LNCaP clone FGC (cell line): Measurements from ENCODE around the gene HLCS.

ENCODE experiments used
- DNase-seq: peaks from one replicate; pipeline ENCODE4 v3.0.0-alpha.2; 2011; ENCODE audit warnings: low read depth
- H3K4me3 ChIP-seq: 2 replicates; pipeline ENCODE4 v1.5.1; 2011; ENCODE audit warnings: mild to moderate bottlenecking, low read depth, low read length, control low read depth
- CTCF ChIP-seq: IDR thresholded peaks from 2 replicates; pipeline ENCODE4 v1.5.1; 2012; ENCODE audit warnings: mild to moderate bottlenecking; ENCODE audit not compliant: control insufficient read depth, insufficient read depth; ENCODE audit errors: extremely low read depth

Gene HLCS

GRCh38 chr21:36888466-36888865 lies 78.0 kb downstream of the HLCS start:
- no peak for TF ChIP-seq CTCF
- no peak for DNase-seq
- H3K4me3 ChIP-seq, result no peak overlapping the region

GRCh38 chr21:36887963-36888362 lies 78.5 kb downstream of the HLCS start:
- TF ChIP-seq CTCF, result no peak
- no peak for DNase-seq
- no peak overlapping the region for H3K4me3 ChIP-seq

DNA sequence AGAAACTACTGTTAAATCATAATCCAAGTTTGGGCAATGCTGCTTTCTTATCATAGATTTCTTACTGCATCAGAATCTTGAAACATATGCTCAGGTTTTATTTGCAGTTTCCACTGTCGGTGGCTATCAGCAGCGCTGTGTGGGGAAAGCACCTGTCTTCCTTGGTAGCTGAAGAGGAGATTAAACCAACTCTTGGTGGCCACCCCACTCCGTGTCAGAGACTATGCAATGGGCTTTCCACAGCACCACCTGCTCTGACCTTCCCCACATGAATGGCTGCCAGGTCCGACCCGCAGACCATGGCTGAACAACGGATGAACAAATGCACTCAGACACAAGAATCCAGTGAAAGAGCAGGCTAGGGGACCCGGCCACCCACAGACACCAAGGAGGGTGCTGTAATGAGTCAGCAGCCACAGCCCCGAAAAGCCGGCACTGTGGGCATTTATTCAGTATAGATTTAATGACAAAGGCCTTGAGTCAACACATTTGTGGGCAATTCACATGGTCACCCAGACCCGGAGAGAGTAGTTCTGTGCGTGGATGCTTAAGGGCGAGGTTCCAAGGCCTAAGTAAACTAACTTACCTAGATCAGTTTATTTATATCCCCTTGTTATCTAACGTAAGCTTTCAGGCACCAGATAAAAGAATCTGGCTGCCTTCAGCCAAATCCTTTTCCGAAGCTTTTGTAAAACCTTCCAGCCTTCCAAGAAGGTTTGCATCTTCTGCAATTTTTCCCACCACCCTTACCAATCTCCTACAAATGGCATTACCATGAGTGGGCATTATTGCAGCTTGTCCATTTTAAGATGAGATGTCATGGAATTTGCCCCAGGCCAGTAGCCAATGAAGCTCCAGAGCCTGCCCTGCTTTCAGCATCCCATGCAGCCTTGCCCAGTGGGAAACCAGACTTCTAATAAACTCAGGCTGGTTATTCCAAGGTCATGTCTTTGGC lies 82.7 kb downstream of the HLCS start:
- TF ChIP-seq CTCF, result no peak
- DNase-seq, result no peak
- H3K4me3 ChIP-seq, result no peak overlapping the region

- no peak overlapping the region for H3K4me3 ChIP-seq
- TF ChIP-seq CTCF, result no peak
- DNase-seq, result no peak
Measured at GRCh38 chr21:36882776-36883175, 83.7 kb downstream of the HLCS start.

DNA sequence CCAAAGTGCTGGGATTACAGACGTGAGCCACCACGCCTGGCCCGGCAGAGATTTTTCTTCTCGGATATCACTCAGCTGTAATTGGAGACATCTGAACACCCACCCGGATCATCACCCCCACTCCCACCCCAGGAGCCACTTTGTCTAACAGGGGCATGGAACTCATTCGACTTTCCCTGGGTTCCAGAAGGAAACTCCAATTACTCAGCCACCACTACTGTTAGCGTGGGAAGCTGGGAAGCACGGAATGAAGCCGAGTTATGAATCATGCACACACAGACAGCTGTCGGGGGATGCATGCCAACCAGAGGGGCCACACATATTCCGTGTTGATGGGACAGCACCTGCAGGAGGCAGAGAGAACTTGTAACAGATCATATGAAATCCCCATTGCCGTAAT lies 85.2 kb downstream of the HLCS start:
- TF ChIP-seq CTCF, result no peak
- no peak overlapping the region for H3K4me3 ChIP-seq
- no peak for DNase-seq

- no peak for DNase-seq
- no peak for TF ChIP-seq CTCF
- no peak overlapping the region for H3K4me3 ChIP-seq
Measured at GRCh38 chr21:36879827-36880226, 86.6 kb downstream of the HLCS start.

DNA sequence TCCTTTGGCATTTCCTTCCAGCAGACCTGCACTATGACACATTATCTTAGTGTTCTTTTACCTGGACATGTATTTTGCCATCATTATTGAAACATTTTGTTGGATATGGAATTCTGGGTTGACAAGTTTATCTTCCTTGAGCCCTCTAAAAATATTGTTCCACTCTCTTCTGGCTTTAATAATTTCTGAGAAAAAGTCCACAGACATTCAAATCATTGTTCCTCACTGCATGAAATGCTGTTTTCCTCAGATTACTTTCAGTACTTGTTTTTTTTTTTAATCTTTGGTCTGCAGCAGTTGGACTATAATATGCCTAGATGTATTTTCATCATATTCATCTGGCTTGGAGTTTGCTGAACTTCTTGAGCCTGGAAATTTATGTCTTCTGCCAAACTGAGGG lies 88.7 kb downstream of the HLCS start:
- H3K4me3 ChIP-seq, result no peak overlapping the region
- no peak for DNase-seq
- TF ChIP-seq CTCF, result no peak
